Vagina (tissue), 2 donors: ENCODE results near the gene TAC4. TPM values are rescaled to one million over a fixed set of nuclear protein-coding genes. Genes with fewer than 3 reads are reported as not detected.
A peak's percentile ranks its signal among the peaks of the same experiment; 100 is the strongest.

Experiments
- DNase-seq, 2 donors: peaks; one replicate each; pipeline ENCODE4 v3.0.0-alpha.2; 2017; ENCODE audit errors: extremely low spot score in 2 of 2
- H3K27ac ChIP-seq: fragments of 200-600 bp; sonication (generic); one replicate; pipeline ENCODE4 v1.5.1; 2019
- H3K27me3 ChIP-seq: fragments of 200-600 bp; sonication (generic); one replicate; pipeline ENCODE4 v1.5.1; 2019
- H3K36me3 ChIP-seq, 2 donors: fragments of 200-600 bp; sonication (generic); one replicate each; pipeline ENCODE4 v1.5.1; 2017 to 2019
- H3K4me1 ChIP-seq: fragments of 200-600 bp; sonication (generic); one replicate; pipeline ENCODE4 v1.5.1; 2019
- H3K4me3 ChIP-seq, 2 donors: fragments of 200-600 bp; sonication (generic); 1 replicate in 1 of 2; 2 replicates in 1 of 2; pipeline ENCODE4 v1.5.1; 2016 to 2019
- H3K9me3 ChIP-seq: fragments of 200-600 bp; sonication (generic); one replicate; pipeline ENCODE4 v1.5.1; 2019
- CTCF ChIP-seq, 3 experiments: fragments of 450-650 bp in 2 of 3; fragments of 200-600 bp in 1 of 3; sonication (generic) in 1 of 3; IDR thresholded peaks; one replicate each; pipeline ENCODE4 v1.5.1; 2017 to 2019; ENCODE audit warnings: antibody characterized with exemption in 3 of 3, mild to moderate bottlenecking in 2 of 3, moderate library complexity in 2 of 3
- POLR2A ChIP-seq, 2 donors: fragments of 450-650 bp; IDR thresholded peaks; one replicate each; pipeline ENCODE4 v1.6.1; 2017; ENCODE audit warnings: antibody characterized with exemption in 2 of 2, mild to moderate bottlenecking in 2 of 2, moderate library complexity in 2 of 2
- POLR2AphosphoS5 ChIP-seq, 2 donors: sonication (generic); formaldehyde crosslinking; IDR thresholded peaks; one replicate each; pipeline ENCODE4 v1.9.0; 2017; ENCODE audit warnings: antibody characterized with exemption in 2 of 2, mild to moderate bottlenecking in 2 of 2, low read depth in 1 of 2; ENCODE audit not compliant: insufficient read depth in 1 of 2
- intact Hi-C: fragments of 100-400 bp; cut with DNase I; formaldehyde crosslinking; loops from one replicate; pipeline ENCODE4 v1.15.1; 2023
- total RNA-seq: library from RNA; depleted of rRNA; stranded (reverse); fragments of >200 nt; gene quantifications from one replicate; pipeline ENCODE4 v1.2.3, GENCODE V29; 2016

The TAC4 gene
- total RNA-seq, 1 donor from 2014 or later = not detected

GRCh38 chr17:49851387-49852291 is 3.8 kb upstream of the TAC4 start:
- H3K27ac ChIP-seq = peak overlapping the region; percentile 56
- intact Hi-C loops = loop anchor here (10.0 kb wide), 2 partner anchors 147 to 277 kb away; partner anchors contain the start of genes NXPH3 and SLC35B1
- TF ChIP-seq POLR2A (IDR thresholded peaks at IDR 0.05) (no peak), POLR2AphosphoS5 (IDR thresholded peaks at IDR 0.05; ENCODE audit: insufficient read depth in 1 of 2, low read depth in 1 of 2) (peak in 1 of 2 donors; percentile 34), CTCF (IDR thresholded peaks at IDR 0.05) (peak; percentile 44 to 71 (median 60))
- DNase-seq = no peak
- peaks cover 13% of the 10 kb centered on the region for H3K4me1 ChIP-seq
- no peaks in the 10 kb centered on the region for H3K27me3 ChIP-seq
- peak overlapping the region; percentile 61 to 89 for H3K4me3 ChIP-seq
- H3K36me3 ChIP-seq = no peaks in the 10 kb centered on the region
- H3K9me3 ChIP-seq = no peaks in the 10 kb centered on the region

GRCh38 chr17:49850772-49851386 is 3.0 kb upstream of the TAC4 start:
- DNase-seq = no peak
- H3K27ac ChIP-seq = peak overlapping the region; percentile 56
- peak overlapping the region; percentile 61 to 89 for H3K4me3 ChIP-seq
- no peaks in the 10 kb centered on the region for H3K9me3 ChIP-seq
- intact Hi-C loops = loop anchor here (10.0 kb wide), 2 partner anchors 146 to 276 kb away; partner anchors contain the start of genes NXPH3 and SLC35B1
- no peaks in the 10 kb centered on the region for H3K27me3 ChIP-seq
- peaks cover 0 to 5% of the 10 kb centered on the region in 2 donors for H3K36me3 ChIP-seq
- TF ChIP-seq POLR2AphosphoS5 (IDR thresholded peaks at IDR 0.05; ENCODE audit: insufficient read depth in 1 of 2, low read depth in 1 of 2) (no peak), CTCF (IDR thresholded peaks at IDR 0.05) (no peak), POLR2A (IDR thresholded peaks at IDR 0.05) (no peak)
- H3K4me1 ChIP-seq = peaks cover 13% of the 10 kb centered on the region

- no peaks in the 10 kb centered on the region for H3K27me3 ChIP-seq
- H3K4me1 ChIP-seq = peaks cover 13% of the 10 kb centered on the region
- DNase-seq = no peak
- peaks cover 0 to 5% of the 10 kb centered on the region in 2 donors for H3K36me3 ChIP-seq
- no peak overlapping the region for H3K4me3 ChIP-seq
- no peaks in the 10 kb centered on the region for H3K9me3 ChIP-seq
- intact Hi-C loops = loop anchor here (10.0 kb wide), 2 partner anchors 145 to 275 kb away; partner anchors contain the start of genes NXPH3 and SLC35B1
- H3K27ac ChIP-seq = no peak overlapping the region
- TF ChIP-seq POLR2AphosphoS5 (IDR thresholded peaks at IDR 0.05; ENCODE audit: insufficient read depth in 1 of 2, low read depth in 1 of 2) (no peak), POLR2A (IDR thresholded peaks at IDR 0.05) (no peak), CTCF (IDR thresholded peaks at IDR 0.05) (no peak)
Observed at GRCh38 chr17:49850218-49850610, 2.3 kb upstream of the TAC4 start.

- TF ChIP-seq POLR2A (IDR thresholded peaks at IDR 0.05) = no peak
- no peak for TF ChIP-seq CTCF (IDR thresholded peaks at IDR 0.05)
- TF ChIP-seq POLR2AphosphoS5 (IDR thresholded peaks at IDR 0.05; ENCODE audit: insufficient read depth in 1 of 2, low read depth in 1 of 2) = no peak
- intact Hi-C loops = no loop called here
- Histone ChIP-seq H3K9me3 (no peaks in the 10 kb centered on the region), H3K4me3 (no peak overlapping the region), H3K27ac (no peak overlapping the region), H3K27me3 (no peaks in the 10 kb centered on the region), H3K4me1 (peaks cover 13% of the 10 kb centered on the region), H3K36me3 (peaks cover 0 to 5% of the 10 kb centered on the region in 2 donors)
- no peak for DNase-seq
Observed at GRCh38 chr17:49848739-49849138, 870 bp upstream of the TAC4 start.
